HG03460 (cell line): ENCODE measurements around the gene CPM.

Experiments
- ATAC-seq: cut with Tn5 transposase; IDR thresholded peaks from one replicate; pipeline ENCODE4 v1.9.1; 2021; ENCODE audit not compliant: unreplicated experiment

Gene CPM

GRCh38 chr12:68908076-68908475 lies 24.9 kb downstream of the CPM start:
- ATAC-seq, result no peak

GRCh38 chr12:68905733-68906132 lies 27.2 kb downstream of the CPM start:
- no peak for ATAC-seq

- peak; percentile 85 for ATAC-seq
These were observed 28.5 kb downstream of the CPM start for GRCh38 chr12:68904351-68904962.

- ATAC-seq, result no peak
These were observed 29.5 kb downstream of the CPM start for GRCh38 chr12:68903511-68903910.

- ATAC-seq, result no peak
These were observed 31.4 kb downstream of the CPM start for GRCh38 chr12:68901551-68901950.

- ATAC-seq, result no peak
These were observed 31.8 kb downstream of the CPM start for GRCh38 chr12:68901145-68901544.

GRCh38 chr12:68900241-68900640 lies 32.7 kb downstream of the CPM start:
- no peak for ATAC-seq

- no peak for ATAC-seq
These were observed 33.7 kb downstream of the CPM start for GRCh38 chr12:68899251-68899771.

- no peak for ATAC-seq
These were observed 36.0 kb downstream of the CPM start for GRCh38 chr12:68896881-68897540.

GRCh38 chr12:68894276-68894855 lies 38.6 kb downstream of the CPM start:
- ATAC-seq, result no peak

GRCh38 chr12:68893741-68894140 lies 39.2 kb downstream of the CPM start:
- ATAC-seq, result no peak

- no peak for ATAC-seq
These were observed 39.8 kb downstream of the CPM start for GRCh38 chr12:68893201-68893600.

GRCh38 chr12:68891141-68891540 lies 41.8 kb downstream of the CPM start:
- ATAC-seq, result no peak

- no peak for ATAC-seq
These were observed 42.3 kb downstream of the CPM start for GRCh38 chr12:68890701-68891113.

- no peak for ATAC-seq
These were observed 44.7 kb downstream of the CPM start for GRCh38 chr12:68888243-68888642.

- no peak for ATAC-seq
These were observed 45.3 kb downstream of the CPM start for GRCh38 chr12:68887641-68888040.

GRCh38 chr12:68886636-68887572 lies 46.1 kb downstream of the CPM start:
- no peak for ATAC-seq

- ATAC-seq, result no peak
These were observed 47.6 kb downstream of the CPM start for GRCh38 chr12:68885381-68885780.

GRCh38 chr12:68884251-68884650 lies 48.7 kb downstream of the CPM start:
- ATAC-seq, result no peak

GRCh38 chr12:68883151-68883550 lies 49.8 kb downstream of the CPM start:
- ATAC-seq, result no peak

GRCh38 chr12:68882251-68882964 lies 50.6 kb downstream of the CPM start:
- no peak for ATAC-seq
